Prostate gland (tissue), 2 donors: ENCODE data around the gene PILRA.

Experiments used
- POLR2A ChIP-seq: fragments of 450-650 bp; IDR thresholded peaks from one replicate; pipeline ENCODE4 v1.6.1; 2016; ENCODE audit warnings: antibody characterized with exemption, mild to moderate bottlenecking
- POLR2AphosphoS5 ChIP-seq: sonication (generic); formaldehyde crosslinking; IDR thresholded peaks from one replicate; pipeline ENCODE4 v1.6.1; 2017; ENCODE audit warnings: antibody characterized with exemption
- TF ChIP-seq, protein P1 (sequence below), 4 experiments: fragments of 200-600 bp in 2 of 4; fragments of 450-650 bp in 2 of 4; sonication (generic) in 2 of 4; IDR thresholded peaks; 1 replicate in 3 of 4; 2 replicates in 1 of 4; pipeline ENCODE4 v1.5.1; 2016 to 2019; ENCODE audit warnings: antibody characterized with exemption in 4 of 4, mild to moderate bottlenecking in 2 of 4, moderate library complexity in 2 of 4

DNA sequence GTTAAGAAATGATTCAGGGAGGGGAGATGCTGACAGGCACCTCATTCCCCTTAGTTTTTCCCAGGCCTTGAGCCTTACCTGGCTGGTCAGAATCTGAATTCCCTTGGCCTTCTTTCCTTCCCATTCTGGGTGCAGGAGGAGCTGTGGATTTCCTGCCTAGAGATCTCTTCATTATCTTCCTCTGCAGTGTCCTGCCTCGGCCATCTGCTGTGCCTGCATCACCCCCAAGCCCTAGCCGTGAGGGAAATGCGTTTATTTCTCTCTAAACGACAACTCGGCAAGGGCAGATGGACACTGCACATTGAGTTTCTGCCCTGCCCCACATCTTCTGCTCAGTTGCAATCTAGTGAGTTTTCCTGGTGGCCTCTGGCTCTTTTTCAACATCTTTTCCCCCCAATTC, 28.5 kb downstream of the PILRA start:
- TF ChIP-seq, protein P1, sequence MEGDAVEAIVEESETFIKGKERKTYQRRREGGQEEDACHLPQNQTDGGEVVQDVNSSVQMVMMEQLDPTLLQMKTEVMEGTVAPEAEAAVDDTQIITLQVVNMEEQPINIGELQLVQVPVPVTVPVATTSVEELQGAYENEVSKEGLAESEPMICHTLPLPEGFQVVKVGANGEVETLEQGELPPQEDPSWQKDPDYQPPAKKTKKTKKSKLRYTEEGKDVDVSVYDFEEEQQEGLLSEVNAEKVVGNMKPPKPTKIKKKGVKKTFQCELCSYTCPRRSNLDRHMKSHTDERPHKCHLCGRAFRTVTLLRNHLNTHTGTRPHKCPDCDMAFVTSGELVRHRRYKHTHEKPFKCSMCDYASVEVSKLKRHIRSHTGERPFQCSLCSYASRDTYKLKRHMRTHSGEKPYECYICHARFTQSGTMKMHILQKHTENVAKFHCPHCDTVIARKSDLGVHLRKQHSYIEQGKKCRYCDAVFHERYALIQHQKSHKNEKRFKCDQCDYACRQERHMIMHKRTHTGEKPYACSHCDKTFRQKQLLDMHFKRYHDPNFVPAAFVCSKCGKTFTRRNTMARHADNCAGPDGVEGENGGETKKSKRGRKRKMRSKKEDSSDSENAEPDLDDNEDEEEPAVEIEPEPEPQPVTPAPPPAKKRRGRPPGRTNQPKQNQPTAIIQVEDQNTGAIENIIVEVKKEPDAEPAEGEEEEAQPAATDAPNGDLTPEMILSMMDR (IDR thresholded peaks at IDR 0.05), result no peak
- TF ChIP-seq POLR2AphosphoS5, result no peak
- no peak for TF ChIP-seq POLR2A
